WTC11 (cell line): ENCODE data around the gene ZNF20. TPM values are rescaled to one million over a fixed set of nuclear protein-coding genes. Genes with fewer than 3 reads are reported as not detected.

Experiments
- ATF1 ChIP-seq: sonication (generic); formaldehyde crosslinking; IDR thresholded peaks from 2 replicates; pipeline ENCODE4 v1.8.1; 2023; ENCODE audit warnings: mild to moderate bottlenecking, moderate library complexity, missing genetic modification reagents
- ATF6 ChIP-seq: sonication (generic); formaldehyde crosslinking; IDR thresholded peaks from 2 replicates; pipeline ENCODE4 v1.8.1; 2023; ENCODE audit warnings: mild to moderate bottlenecking, missing genetic modification reagents
- E2F5 ChIP-seq: sonication (generic); formaldehyde crosslinking; IDR thresholded peaks from 2 replicates; pipeline ENCODE4 v1.8.1; 2022; ENCODE audit warnings: mild to moderate bottlenecking, moderate library complexity, missing genetic modification reagents
- ESRRA ChIP-seq: sonication (generic); formaldehyde crosslinking; IDR thresholded peaks from 2 replicates; pipeline ENCODE4 v1.8.1; 2022; ENCODE audit warnings: mild to moderate bottlenecking, missing genetic modification reagents, borderline replicate concordance
- FOXK1 ChIP-seq: sonication (generic); formaldehyde crosslinking; IDR thresholded peaks from 2 replicates; pipeline ENCODE4 v1.8.0; 2022; ENCODE audit warnings: mild to moderate bottlenecking, moderate library complexity, missing genetic modification reagents
- GRHL2 ChIP-seq: fragments of 250-450 bp; sonication (Bioruptor Pico); IDR thresholded peaks from 2 replicates; pipeline ENCODE4 v1.8.0; 2022; ENCODE audit warnings: mild to moderate bottlenecking, moderate library complexity; ENCODE audit not compliant: insufficient replicate concordance, severe bottlenecking
- GTF2I ChIP-seq: fragments of 250-450 bp; sonication (Bioruptor Pico); conservative IDR thresholded peaks from 2 replicates; pipeline ENCODE4 v1.4.0; 2021; ENCODE audit warnings: mild to moderate bottlenecking
- IRF1 ChIP-seq: sonication (generic); formaldehyde crosslinking; IDR thresholded peaks from 2 replicates; pipeline ENCODE4 v1.8.0; 2023; ENCODE audit warnings: missing genetic modification reagents
- KAT7 ChIP-seq: sonication (generic); formaldehyde crosslinking; IDR thresholded peaks from 2 replicates; pipeline ENCODE4 v1.8.1; 2023; ENCODE audit warnings: missing genetic modification reagents, mild to moderate bottlenecking, borderline replicate concordance
- PRDM15 ChIP-seq: sonication (generic); formaldehyde crosslinking; IDR thresholded peaks from 2 replicates; pipeline ENCODE4 v1.8.0; 2022; ENCODE audit warnings: missing genetic modification reagents
- PREB ChIP-seq: sonication (generic); formaldehyde crosslinking; IDR thresholded peaks from 2 replicates; pipeline ENCODE4 v1.8.1; 2022; ENCODE audit warnings: mild to moderate bottlenecking, missing genetic modification reagents, moderate library complexity, borderline replicate concordance
- TEAD1 ChIP-seq: sonication (generic); formaldehyde crosslinking; IDR thresholded peaks from 2 replicates; pipeline ENCODE4 v1.8.0; 2022; ENCODE audit warnings: mild to moderate bottlenecking, missing genetic modification reagents
- TEAD4 ChIP-seq: sonication (generic); formaldehyde crosslinking; IDR thresholded peaks from 2 replicates; pipeline ENCODE4 v1.8.0; 2022; ENCODE audit warnings: mild to moderate bottlenecking, missing genetic modification reagents
- ZBTB43 ChIP-seq: sonication (generic); formaldehyde crosslinking; IDR thresholded peaks from 2 replicates; pipeline ENCODE4 v1.8.1; 2023; ENCODE audit warnings: mild to moderate bottlenecking, missing genetic modification reagents
- ZNF396 ChIP-seq: fragments of 250-450 bp; sonication (Bioruptor Pico); IDR thresholded peaks from 2 replicates; pipeline ENCODE4 v1.8.0; 2021; ENCODE audit warnings: mild to moderate bottlenecking, moderate library complexity, borderline replicate concordance
- total RNA-seq: library from RNA; stranded (reverse); gene quantifications from 3 replicates; pipeline ENCODE4 v1.2.3, GENCODE V29; 2021

Gene ZNF20
- total RNA-seq, 1 experiment from 2014 or later = 7.8 TPM

GRCh38 chr19:12162882-12163806 lies 23.0 kb upstream of the ZNF20 start, which contains the start of gene ZNF136 (continued):
- TF ChIP-seq GRHL2 (no peak), IRF1 (CRISPR knock-in tag) (no peak), FOXK1 (CRISPR knock-in tag) (peak; percentile 69), ZBTB43 (CRISPR knock-in tag) (no peak), TEAD1 (CRISPR knock-in tag) (peak; percentile 38; the same call in 1 of the 2 replicates), ATF1 (CRISPR knock-in tag) (no peak), ZNF396 (CRISPR knock-in tag) (no peak), ATF6 (CRISPR knock-in tag) (no peak), E2F5 (no peak), PREB (CRISPR knock-in tag) (no peak), GTF2I (CRISPR knock-in tag) (no peak), ESRRA (CRISPR knock-in tag) (0 out of 2 replicates have a peak, but pooled peaks have one; percentile 54), TEAD4 (CRISPR knock-in tag) (no peak), KAT7 (CRISPR knock-in tag) (0 out of 2 replicates have a peak, but pooled peaks have one; percentile 70), PRDM15 (CRISPR knock-in tag) (no peak)
